Psoas muscle (tissue), 8 donors: ENCODE results near the gene TMC6. TPM values are rescaled to one million over a fixed set of nuclear protein-coding genes. Genes with fewer than 3 reads are reported as not detected.
"Not testable (repeated sequence)": the region's sequence is repeated elsewhere in the genome, so short reads cannot be mapped to it uniquely, and the experiment has no call there.

ENCODE experiments used
- ATAC-seq, 4 donors: fragments of 200-7000 bp; cut with Tn5 transposase; one replicate each; pipeline ENCODE4 v1.9.1; 2020; ENCODE audit warnings: moderate library complexity in 3 of 4, mild to moderate bottlenecking in 2 of 4
- DNase-seq, 2 donors: peaks; one replicate each; pipeline ENCODE4 v3.0.0-alpha.2; 2020
- H3K27ac ChIP-seq: fragments of 200-600 bp; one replicate; pipeline ENCODE4 v1.8.0; 2022
- H3K27me3 ChIP-seq, 3 donors: fragments of 200-600 bp in 1 of 3; one replicate each; pipeline versions ENCODE4 v1.6.1 to v1.8.0; 2013 to 2022; ENCODE audit warnings: low read length in 2 of 3, mild to moderate bottlenecking in 2 of 3, moderate library complexity in 1 of 3; ENCODE audit not compliant: insufficient read depth in 3 of 3
- H3K36me3 ChIP-seq, 2 donors: fragments of 200-600 bp in 1 of 2; one replicate each; pipeline versions ENCODE4 v1.6.1 to v1.8.0; 2013 to 2022; ENCODE audit warnings: low read depth in 1 of 2, mild to moderate bottlenecking in 1 of 2, moderate library complexity in 1 of 2; ENCODE audit not compliant: insufficient read depth in 1 of 2
- H3K4me1 ChIP-seq: fragments of 200-600 bp; one replicate; pipeline ENCODE4 v1.8.0; 2022
- H3K4me3 ChIP-seq: fragments of 200-600 bp; one replicate; pipeline ENCODE4 v1.8.0; 2022; ENCODE audit warnings: mild to moderate bottlenecking
- H3K9me3 ChIP-seq: fragments of 200-600 bp; one replicate; pipeline ENCODE4 v1.8.0; 2022
- CTCF ChIP-seq: fragments of 200-600 bp; IDR thresholded peaks from one replicate; pipeline ENCODE4 v1.8.0; 2022; ENCODE audit warnings: antibody characterized with exemption
- WGBS, 3 donors: extraction: QIAGEN DNeasy Blood & Tissue Kit; methylation state at CpG; one replicate each; pipeline versions ENCODE4 v1.1.6 to v1.1.7; 2013; 5-methylcytosine and 5-hydroxymethylcytosine counted together
- intact Hi-C, 2 donors: fragments of 100-400 bp; cut with DNase I; formaldehyde crosslinking; loops; one replicate each; pipeline versions ENCODE4 v1.11.0 to v1.14.2; 2022
- polyA plus RNA-seq, 3 donors: library from polyadenylated mRNA; stranded (reverse); fragments of 200-250 nt; gene quantifications; one replicate each; pipeline ENCODE4 v1.2.3, GENCODE V29; 2013
- total RNA-seq, 4 donors: library from RNA; stranded (reverse); fragmentation: NEBNext Ultra II Directional in 2 of 4; extraction: Animal tissue kit (Norgen Biotek cat#: 25700) in 2 of 4; gene quantifications; one replicate each; pipeline versions ENCODE4 v1.2.1 to v1.2.4, GENCODE V29; 2021 to 2023
- donor health status: healthy with polysubstance abuse.
- donor health status: DM: no; HTN: no; CAD: no; lungs with moderate emphysema.
- donor health status: Bipolar disorder and iron deficiency.
- donor health status: healthy.
- donor health status: DM: yes; HTN: yes; CAD: no.
- donor health status: DM: no; HTN: no; CAD: no.
- donor health status: DM: no; HTN: no; CAD: no.
- donor health status: DM: yes; HTN: yes; CAD: no.

The TMC6 gene
- total and polyA plus RNA-seq, 7 donors: 2.7 to 11.0 (median 6.1) TPM

DNA sequence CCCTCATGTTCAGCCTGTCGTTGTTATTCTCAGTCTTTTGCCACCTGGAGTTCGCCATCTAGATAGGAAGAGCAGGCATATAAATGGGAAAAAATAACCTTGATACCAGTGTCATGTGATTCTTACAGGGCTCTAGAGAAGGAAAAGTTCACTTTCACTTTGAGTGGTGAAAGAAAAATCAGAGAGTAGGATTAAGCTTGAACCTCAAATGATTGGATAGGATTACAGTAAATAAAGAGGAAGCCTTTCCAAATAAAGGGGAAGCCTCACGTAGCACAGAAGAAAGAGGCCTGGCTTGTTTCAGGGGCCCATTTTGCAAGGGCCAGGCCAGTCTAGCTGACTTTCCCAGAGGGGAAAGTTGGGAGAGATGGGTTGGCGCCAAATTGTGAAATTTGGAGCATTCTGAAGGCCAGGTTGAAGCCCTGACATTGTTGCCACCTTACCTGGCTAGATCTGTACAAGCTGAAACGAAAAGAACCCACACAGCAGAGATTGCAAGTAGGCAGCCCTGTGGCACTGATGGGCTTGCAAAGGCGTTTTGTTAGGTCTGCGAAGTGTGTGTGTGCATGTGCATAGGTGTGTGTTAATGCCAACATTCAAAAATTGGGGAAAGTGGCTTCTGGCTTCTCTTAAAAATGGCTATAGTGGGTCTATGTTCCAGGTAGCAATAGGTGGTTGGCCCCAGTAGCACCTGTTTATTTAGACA lies 38.8 kb downstream of the TMC6 start:
- no peak for TF ChIP-seq CTCF
- 71 to 84% (median 74%) methylated on average over 7 of the region's 7 CpGs for WGBS, 3 donors
- H3K4me1 ChIP-seq: peaks cover 4% of the 10 kb centered on the region
- H3K36me3 ChIP-seq: peaks cover 8 to 100% of the 10 kb centered on the region in 2 donors
- DNase-seq (no peak), ATAC-seq (no peak)
- H3K27me3 ChIP-seq: no peaks in the 10 kb centered on the region
- H3K9me3 ChIP-seq: no peaks in the 10 kb centered on the region
- H3K4me3 ChIP-seq: no peak overlapping the region
- intact Hi-C loops: no loop called here
- peak overlapping the region; percentile 42 for H3K27ac ChIP-seq

GRCh38 chr17:78088529-78088928 lies 40.0 kb downstream of the TMC6 start:
- H3K36me3 ChIP-seq: peaks cover 4 to 99% of the 10 kb centered on the region in 2 donors
- no peak overlapping the region for H3K4me3 ChIP-seq
- no peak for DNase-seq
- WGBS, 3 donors: 64 to 100% (median 77%) methylated on average over 1 of the region's 1 CpG
- peak overlapping the region; percentile 43 for H3K27ac ChIP-seq
- peaks cover 9% of the 10 kb centered on the region for H3K4me1 ChIP-seq
- no peak for TF ChIP-seq CTCF
- intact Hi-C loops: no loop called here
- no peaks in the 10 kb centered on the region for H3K27me3 ChIP-seq
- H3K9me3 ChIP-seq: no peaks in the 10 kb centered on the region
- peak in 3 of 4 donors; percentile 55 to 74 (median 66) for ATAC-seq

DNA sequence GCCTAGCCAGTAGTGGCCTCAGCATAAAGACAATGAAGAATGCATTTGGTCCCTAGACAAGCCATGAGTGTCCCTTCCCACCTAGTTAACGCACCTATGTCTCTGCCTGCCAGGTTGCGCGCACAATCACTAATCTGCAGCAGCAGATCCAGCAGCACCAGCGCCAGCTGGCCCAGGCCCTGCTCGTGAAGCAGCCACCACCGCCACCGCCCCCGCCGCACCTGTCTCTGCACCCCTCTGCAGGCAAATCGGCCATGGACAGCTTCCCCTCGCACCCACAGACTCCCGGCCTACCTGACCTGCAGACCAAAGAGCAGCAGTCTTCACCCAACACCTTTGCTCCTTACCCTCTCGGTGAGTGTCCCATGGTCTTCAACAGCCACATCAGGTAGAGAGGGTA lies 41.8 kb downstream of the TMC6 start:
- Histone ChIP-seq H3K27me3 (no peaks in the 10 kb centered on the region), H3K36me3 (peaks cover 0 to 98% of the 10 kb centered on the region in 2 donors), H3K4me3 (no peak overlapping the region), H3K4me1 (peaks cover 21% of the 10 kb centered on the region), H3K27ac (no peak overlapping the region), H3K9me3 (no peaks in the 10 kb centered on the region)
- no peak for TF ChIP-seq CTCF
- WGBS, 3 donors: 76 to 91% (median 81%) methylated on average over 13 of the region's 13 CpGs
- ATAC-seq: peak in 1 of 4 donors; percentile 12
- intact Hi-C loops: no loop called here
- DNase-seq: no peak

- no peak overlapping the region for H3K4me3 ChIP-seq
- no peak for TF ChIP-seq CTCF
- H3K27me3 ChIP-seq: no peaks in the 10 kb centered on the region
- ATAC-seq (peak in 3 of 4 donors; percentile 40 to 53 (median 42)), DNase-seq (no peak)
- intact Hi-C loops: no loop called here
- H3K9me3 ChIP-seq: no peaks in the 10 kb centered on the region
- H3K36me3 ChIP-seq: peaks cover 5 to 98% of the 10 kb centered on the region in 2 donors
- 43 to 63% (median 56%) methylated on average over 7 of the region's 7 CpGs for WGBS, 3 donors
- H3K27ac ChIP-seq: peak overlapping the region; percentile 68
- peaks cover 23% of the 10 kb centered on the region for H3K4me1 ChIP-seq
Observed at GRCh38 chr17:78082988-78083387, 45.6 kb downstream of the TMC6 start.

DNA sequence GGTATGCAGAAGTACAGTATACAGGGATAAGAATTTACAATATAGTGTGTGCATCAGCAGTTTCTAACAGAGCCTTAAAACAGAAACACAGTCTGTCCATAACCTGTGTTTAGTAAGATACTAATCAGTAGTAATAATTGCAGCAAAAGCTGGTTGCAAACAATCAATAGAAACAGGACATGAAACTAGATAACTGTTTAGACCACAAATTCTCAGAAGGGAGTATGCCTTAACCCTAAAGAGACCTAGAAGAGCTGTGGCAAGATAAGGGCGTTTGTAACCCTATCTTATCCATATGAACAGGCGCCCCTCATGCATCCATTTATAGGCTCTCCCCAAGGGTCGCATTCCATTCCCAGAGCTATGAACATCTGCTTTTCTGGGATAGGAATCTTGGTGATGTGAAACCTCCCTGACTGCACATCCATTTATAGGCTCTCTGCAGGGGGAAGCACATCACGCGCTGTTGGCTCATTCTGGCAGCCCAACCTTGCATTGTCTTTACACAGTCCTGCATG lies 46.1 kb downstream of the TMC6 start:
- DNase-seq, intact Hi-C loops: not testable (repeated sequence)
- peaks cover 23% of the 10 kb centered on the region for H3K4me1 ChIP-seq

More for the DNA sequence above, 46.1 kb downstream of the TMC6 start:
- ATAC-seq: peak in 2 of 4 donors; percentile 38 to 61
- WGBS, 3 donors: 37 to 46% (median 42%) methylated on average over 5 of the region's 5 CpGs
- peak overlapping the region; percentile 68 for H3K27ac ChIP-seq
- H3K4me3 ChIP-seq, H3K9me3 ChIP-seq, H3K27me3 ChIP-seq: not testable (repeated sequence)
- H3K36me3 ChIP-seq: peaks cover 5 to 98% of the 10 kb centered on the region in 2 donors
